HuH-7 (cell line): ENCODE results near the gene BCL7C.

ENCODE experiments used
- DNase-seq: peaks from one replicate; pipeline ENCODE4 v3.0.0; 2011; ENCODE audit warnings: low spot score

BCL7C gene

DNA sequence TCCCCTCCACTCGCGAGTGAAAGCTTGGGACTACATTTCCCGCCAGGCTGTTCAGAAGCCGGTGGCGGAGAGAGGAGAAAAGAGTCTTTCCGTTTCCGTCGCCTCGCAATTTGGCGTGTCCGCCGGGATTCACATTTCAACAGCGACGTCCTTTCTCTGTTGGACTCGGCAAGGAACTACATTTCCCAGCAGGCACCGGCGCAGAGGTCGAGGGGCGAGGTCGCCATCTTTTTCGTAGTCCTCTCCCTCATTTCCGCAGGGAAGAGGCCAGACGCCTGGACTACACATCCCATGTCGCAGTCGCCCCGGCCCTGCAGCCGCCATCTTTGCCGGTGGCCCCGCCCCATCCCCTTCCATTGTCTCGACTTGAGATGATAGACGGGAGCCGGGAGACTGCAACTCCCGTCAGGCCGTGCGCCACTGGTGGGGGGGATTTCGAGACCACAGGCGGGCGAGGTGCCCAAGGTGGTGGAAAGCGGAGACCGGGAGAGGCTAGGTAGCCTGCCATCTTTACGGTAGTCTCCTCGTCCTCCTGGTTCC, 28.6 kb upstream of the BCL7C start:
- DNase-seq, result peak; percentile 85

DNA sequence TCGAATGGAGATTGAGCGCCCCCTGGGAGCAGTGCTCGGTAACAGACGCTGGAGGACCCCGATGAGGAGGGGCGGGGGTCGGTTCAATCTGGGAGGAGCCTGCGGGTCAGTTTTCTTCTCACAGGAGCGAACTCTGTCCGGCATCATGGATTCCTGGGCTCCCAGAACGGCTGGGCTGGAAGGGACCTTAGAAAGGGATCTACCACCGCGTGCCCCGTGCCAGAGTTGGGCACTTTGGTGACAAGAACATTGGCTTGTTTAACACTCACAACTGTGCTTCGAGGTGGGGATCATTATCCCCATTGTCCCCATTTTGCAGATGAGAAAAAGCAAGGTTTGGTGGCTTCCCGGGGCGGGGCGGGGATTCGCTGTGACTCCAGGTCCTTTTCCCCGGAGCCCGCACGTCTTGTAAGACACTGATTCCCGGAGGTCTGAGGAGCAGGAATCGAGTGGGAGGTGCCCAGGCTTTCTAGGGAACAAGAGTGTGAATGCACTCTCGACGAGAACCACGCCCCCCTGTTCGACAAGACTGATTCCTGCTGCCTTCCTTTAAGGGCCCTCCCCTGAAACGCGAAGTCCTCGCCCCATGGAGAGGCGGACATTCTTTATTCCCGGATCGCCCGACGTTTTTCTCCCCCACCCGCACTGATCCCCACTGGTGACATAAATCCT, 28.0 kb upstream of the BCL7C start:
- DNase-seq, result peak; percentile 80

- DNase-seq, result no peak
Observed at GRCh38 chr16:30921459-30921747, 27.5 kb upstream of the BCL7C start.

GRCh38 chr16:30920891-30921290, 27.0 kb upstream of the BCL7C start:
- DNase-seq, result no peak

GRCh38 chr16:30918614-30919013, 24.7 kb upstream of the BCL7C start:
- no peak for DNase-seq

GRCh38 chr16:30914830-30915229, 21.0 kb upstream of the BCL7C start:
- DNase-seq, result no peak

- no peak for DNase-seq
Observed at GRCh38 chr16:30912794-30913412, 19.0 kb upstream of the BCL7C start.

GRCh38 chr16:30910427-30911029, 16.7 kb upstream of the BCL7C start:
- no peak for DNase-seq

DNA sequence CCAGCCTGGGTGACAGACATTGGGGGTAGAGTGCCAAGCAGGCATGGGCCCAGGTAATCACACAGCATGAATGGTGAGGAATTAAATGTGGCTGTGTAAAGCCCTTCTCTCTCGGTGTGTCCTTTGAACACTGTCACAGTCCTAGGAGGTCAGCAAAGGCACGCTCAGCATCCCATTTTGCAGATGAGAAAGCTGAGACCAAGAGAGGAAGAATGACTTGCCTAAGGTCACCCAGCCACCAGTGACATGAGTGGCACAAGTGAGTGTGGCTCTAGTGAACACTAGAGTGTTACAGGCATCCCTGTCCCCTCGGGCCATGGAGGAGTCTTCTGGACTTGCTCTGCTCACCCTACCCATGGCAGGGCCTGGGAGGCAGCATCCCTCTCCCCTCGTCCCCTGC, 13.2 kb upstream of the BCL7C start:
- DNase-seq, result no peak

DNA sequence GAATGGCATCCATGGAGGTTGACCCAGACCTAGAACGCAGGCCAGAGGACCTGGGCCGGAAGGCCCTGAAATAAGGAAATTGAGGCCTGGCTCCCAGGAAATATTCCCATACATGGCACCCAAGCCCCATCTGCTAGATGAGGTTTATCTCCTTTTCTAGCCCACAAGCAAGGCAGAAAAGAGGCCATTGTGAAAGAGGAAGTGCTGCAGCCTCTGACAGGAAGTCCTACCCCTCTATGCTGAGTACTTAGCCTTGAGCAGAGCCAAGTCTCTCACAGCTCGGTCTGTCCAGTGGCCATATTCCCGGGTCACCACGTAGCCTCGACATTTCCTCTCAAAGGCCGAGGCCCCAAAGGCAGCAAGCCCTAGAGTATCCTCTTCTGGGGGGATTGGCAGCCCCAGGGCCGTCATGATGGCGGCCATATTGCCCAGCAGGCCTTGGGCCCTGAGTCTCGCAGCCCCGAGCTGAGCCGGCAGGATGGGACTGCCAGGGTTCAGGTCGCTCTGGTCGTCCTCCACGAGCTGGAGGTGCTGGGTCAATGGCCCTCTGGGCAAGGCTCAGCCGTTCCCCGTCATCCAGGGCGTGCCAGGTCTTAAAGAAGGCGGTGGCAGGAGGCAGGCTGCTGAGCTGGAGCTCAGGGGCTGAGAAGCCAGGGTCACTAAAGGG, 10.4 kb upstream of the BCL7C start:
- DNase-seq, result no peak

DNA sequence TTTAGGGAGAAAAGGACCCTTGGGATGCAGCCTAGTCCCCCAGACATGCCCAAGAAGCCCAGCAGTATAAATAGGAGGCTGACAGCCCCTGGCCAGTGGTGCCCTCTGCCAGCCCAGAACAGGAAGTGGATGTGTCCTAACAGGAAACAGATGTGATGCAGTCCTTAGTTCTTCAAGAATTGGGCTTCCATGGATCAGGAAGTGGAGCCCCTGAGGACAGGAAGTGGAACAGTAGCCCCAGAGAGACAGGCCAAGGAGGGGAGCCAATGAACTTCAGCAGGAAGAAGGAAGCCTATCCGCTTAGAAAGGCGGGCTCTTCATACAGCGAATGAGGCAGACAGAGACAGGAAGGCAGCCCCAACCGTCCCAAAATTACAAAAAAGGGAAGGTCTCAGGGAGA, 9.7 kb upstream of the BCL7C start:
- no peak for DNase-seq

DNA sequence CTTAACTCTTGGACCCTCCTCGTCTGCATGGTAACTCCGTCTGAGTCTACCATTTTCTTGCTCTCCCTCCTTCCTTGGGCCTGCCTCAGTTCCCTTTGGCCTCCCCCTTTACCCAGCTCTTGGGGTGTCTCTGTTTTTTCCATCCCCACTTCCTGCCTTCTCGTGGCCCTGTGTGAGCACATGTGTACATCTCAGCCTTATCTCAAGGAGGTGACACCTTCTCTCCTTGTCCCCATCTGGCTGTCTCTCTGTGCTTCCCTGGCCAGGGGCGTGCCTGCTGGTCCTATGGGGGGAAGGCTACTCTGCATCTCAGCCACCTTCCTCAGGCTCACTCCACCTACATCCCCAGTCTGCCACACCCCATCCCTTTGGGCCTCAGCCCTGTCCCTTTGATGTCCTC, 9.1 kb upstream of the BCL7C start:
- DNase-seq, result no peak

GRCh38 chr16:30902029-30902972, 8.4 kb upstream of the BCL7C start:
- peak; percentile 74 for DNase-seq

DNA sequence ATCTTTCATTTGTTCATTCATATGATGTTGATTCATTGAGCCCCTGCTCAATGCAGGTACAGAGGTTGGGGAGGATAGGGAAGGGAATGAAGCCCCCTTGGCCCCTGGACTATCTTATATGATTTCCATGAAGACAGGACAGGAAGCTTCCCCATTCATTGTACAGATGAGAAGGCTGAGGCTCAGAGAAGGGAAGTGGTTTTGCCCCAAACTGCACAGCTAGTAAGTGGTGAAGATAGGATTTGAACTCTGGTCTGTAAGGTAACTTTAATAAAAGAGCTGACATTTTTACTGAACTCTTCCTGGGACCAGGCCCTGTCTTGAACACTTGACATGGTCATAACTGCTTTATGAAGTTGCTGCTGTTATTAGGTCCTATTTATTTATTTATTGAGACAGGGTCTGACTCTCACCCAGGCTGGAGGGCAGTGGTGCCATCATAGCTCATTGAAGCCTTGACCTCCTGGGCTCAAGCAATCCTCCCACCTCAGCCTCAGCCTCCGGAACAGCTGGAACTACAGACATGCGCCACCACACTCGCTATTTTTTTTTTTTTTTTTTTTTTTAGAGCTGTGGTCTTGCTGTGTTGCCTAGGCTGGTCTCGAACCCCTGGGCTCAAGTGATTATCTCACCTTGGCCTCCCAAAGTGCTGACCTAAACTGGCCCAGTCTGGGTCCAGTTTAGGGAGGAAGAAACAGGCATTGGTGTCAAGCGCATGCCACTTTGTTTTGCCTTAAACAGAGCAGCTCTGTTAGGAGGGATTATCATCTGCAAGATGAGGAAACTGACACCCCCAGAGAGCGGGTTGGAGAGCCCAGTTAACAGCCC, 7.5 kb upstream of the BCL7C start:
- DNase-seq, result peak; percentile 28

DNA sequence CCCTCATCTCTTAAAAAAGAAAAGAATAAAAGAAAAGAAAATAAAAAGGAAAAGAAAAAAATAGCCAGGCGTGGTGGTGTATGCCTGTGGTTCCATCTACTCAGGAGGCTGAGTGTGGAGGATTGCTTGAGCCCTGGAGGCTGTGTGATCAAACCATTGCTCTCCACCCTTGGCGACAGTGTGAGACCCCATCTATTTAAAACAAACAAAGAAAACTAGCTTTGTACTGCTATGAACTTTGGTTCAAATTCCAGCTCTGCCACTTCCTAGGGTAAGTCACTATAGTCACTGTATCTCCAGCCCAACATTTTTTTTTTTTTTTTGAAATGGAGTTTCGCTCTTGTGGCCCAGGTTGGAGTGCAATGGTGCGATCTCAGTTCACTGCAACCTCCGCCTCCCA, 6.7 kb upstream of the BCL7C start:
- no peak for DNase-seq

DNA sequence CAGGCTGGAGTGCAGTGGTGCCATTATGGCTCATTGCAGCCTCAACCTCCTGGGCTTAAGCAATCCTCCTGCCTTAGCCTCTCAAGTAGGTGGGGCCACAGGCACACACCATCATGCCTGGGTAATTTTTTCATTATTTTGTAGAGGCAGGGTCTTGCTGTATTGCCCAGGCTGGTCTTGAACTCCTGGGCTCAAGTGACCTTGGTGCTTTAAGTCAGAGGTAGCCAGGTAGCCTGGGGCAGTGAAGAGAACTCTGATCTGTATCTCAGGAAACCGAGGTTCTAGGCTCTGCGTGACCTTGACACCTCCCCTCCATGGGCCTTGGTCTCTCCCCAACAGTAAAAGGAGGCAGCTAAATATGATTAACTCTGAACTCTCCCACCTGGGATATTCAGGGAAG, 5.9 kb upstream of the BCL7C start:
- DNase-seq, result no peak

DNA sequence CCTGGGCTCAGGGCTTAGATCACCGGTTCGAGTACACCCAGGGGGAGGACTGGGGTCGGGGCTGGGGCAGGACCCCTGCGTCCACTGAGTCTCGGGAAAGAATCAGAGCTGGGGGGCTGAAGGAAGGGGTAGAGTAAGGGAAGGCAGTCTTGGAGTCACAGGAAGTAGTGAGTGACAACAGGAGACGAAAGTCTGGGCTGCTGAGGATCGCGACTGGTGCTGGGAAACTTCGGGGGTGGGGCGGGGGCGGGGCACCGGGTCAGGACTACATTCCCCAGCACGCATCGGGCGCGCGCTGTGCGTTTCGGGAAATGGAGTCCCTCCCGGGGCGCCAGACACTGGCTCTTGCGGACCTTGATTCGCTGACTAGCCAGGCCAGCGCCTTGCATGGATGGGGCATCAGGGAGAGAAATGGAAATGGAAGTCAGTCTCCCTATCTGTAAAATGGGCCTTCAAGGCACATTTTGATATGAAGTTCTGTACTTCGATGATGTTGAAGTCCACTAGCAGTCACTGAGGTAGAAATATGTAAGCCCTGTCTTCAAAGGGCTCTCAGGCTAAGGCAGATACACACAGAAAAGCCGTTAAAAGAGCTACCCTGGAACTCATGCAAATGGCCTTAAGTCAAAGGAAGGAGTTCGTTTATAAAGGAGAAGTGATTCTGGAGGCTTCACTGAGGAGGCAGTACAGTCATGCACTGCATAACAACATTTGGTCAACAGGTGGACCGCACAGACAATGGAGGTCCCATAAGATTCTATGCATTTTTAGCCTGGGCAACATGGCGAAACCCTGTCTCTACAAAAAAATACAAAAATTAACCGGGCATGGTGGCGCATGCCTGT, 3.2 kb upstream of the BCL7C start:
- DNase-seq, result peak; percentile 88

- DNase-seq, result peak; percentile 46
Observed at GRCh38 chr16:30896261-30896888, 2.5 kb upstream of the BCL7C start, which contains the start of gene CTF1. CTF1 (plus strand) TSS chr16:30896614; CDS start chr16:30896644, 30 bp downstream.

GRCh38 chr16:30895627-30896260, 1.9 kb upstream of the BCL7C start:
- no peak for DNase-seq
